Measurements from ENCODE around the gene SCRN1.

The SCRN1 gene

DNA sequence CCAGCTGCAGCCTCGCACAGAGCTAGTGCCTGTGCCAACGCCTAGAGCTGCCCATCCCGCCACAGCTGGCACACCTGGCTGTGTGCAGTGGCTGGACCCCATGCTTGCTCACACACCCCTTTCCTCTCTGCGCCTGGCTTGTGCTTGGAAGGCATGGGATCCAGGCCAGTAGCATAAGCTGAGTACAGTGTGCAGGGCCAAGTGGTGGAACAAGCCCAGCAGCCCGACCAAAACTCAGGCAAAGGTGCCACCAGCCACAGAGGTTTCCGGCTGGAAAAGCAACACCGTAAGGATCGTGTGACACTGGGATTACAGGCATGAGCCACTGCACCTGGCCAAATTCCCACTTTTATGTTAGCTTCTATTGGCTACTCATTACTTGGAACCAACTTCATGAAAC is 38.4 kb downstream of the SCRN1 start:
- no peak overlapping the region for H3K4me3 ChIP-seq (replicated peaks; ENCODE audit: low read depth, low read length)
- no peak for DNase-seq (ENCODE audit: low read depth)
- TF ChIP-seq, protein P1, sequence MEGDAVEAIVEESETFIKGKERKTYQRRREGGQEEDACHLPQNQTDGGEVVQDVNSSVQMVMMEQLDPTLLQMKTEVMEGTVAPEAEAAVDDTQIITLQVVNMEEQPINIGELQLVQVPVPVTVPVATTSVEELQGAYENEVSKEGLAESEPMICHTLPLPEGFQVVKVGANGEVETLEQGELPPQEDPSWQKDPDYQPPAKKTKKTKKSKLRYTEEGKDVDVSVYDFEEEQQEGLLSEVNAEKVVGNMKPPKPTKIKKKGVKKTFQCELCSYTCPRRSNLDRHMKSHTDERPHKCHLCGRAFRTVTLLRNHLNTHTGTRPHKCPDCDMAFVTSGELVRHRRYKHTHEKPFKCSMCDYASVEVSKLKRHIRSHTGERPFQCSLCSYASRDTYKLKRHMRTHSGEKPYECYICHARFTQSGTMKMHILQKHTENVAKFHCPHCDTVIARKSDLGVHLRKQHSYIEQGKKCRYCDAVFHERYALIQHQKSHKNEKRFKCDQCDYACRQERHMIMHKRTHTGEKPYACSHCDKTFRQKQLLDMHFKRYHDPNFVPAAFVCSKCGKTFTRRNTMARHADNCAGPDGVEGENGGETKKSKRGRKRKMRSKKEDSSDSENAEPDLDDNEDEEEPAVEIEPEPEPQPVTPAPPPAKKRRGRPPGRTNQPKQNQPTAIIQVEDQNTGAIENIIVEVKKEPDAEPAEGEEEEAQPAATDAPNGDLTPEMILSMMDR (IDR thresholded peaks at IDR 0.05; ENCODE audit: low read length, missing control alignments), result no peak

DNA sequence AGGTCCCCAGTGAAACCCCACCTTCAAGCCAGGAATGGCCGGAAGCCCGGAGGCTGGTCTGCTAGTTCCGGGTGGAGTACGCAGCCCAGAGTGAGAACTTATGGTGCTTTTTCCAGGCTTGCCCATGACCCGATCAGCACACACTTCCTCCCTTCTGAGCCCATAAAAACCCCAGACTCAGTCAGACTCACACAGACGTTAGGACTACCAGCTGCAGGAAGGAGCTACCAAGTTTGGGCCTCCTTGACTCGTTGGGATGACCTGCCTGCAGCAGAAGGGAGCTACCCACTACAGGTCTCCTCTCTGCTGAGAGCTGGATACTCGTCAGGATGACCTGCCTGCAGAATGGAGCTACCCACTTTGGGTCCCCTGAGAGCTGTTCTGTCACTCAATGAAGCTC is 39.1 kb downstream of the SCRN1 start:
- DNase-seq (ENCODE audit: low read depth), result no peak
- TF ChIP-seq, protein P1 (IDR thresholded peaks at IDR 0.05; ENCODE audit: low read length, missing control alignments), result no peak
- no peak overlapping the region for H3K4me3 ChIP-seq (replicated peaks; ENCODE audit: low read depth, low read length)

DNA sequence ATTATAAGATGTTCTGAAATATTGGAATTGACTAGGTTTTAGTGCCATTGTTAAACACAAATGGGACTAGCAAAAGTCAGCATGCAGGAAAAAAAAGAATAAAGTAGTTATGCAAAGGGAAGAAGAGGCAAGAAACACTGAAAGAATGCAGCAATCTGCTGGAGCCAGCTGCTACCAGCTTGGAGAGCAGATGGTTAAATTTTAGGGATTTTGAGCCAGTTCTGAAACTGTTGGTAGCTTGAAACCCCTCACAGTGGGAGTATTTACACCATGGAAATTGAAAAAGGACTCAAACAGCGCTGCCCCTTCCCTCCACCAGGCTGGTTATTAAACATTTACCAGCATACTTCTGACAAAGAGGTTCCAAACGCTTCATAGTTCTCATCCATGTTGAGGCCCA is 41.0 kb downstream of the SCRN1 start:
- DNase-seq (ENCODE audit: low read depth), result no peak
- H3K4me3 ChIP-seq (replicated peaks; ENCODE audit: low read depth, low read length), result no peak overlapping the region
- TF ChIP-seq, protein P1 (IDR thresholded peaks at IDR 0.05; ENCODE audit: low read length, missing control alignments), result no peak

- H3K4me3 ChIP-seq (replicated peaks; ENCODE audit: low read depth, low read length), result no peak overlapping the region
- TF ChIP-seq, protein P1 (IDR thresholded peaks at IDR 0.05; ENCODE audit: low read length, missing control alignments), result peak; percentile 43
- peak; percentile 54 for DNase-seq (ENCODE audit: low read depth)
Observed at GRCh38 chr7:29946428-29947186, 43.0 kb downstream of the SCRN1 start.

DNA sequence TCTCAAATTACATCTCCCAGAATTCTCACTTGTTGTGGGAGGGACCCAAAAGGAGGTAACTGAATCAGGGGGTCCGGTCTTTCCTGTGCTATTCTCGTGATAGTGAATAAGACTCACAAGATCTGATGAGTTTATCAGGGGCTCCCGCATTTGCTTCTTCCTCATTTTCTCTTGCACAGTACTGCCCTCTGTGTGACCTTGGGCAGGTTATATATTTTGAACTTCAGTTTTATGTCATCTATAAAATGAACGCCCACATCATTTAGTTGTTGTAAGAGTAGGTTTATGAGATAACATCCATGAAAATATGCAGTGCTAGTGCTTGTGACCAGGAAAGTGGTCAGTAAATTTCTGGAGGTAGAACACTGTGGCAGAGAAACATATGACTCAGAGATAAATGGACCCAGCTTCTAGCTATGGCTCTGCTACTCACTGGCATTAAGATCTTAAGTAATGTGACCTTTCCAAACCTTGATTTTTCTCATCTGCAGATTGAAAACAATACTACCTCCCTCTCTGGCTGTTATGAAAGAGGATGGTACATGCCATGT is 44.3 kb downstream of the SCRN1 start:
- no peak overlapping the region for H3K4me3 ChIP-seq (replicated peaks; ENCODE audit: low read depth, low read length)
- TF ChIP-seq, protein P1 (IDR thresholded peaks at IDR 0.05; ENCODE audit: low read length, missing control alignments), result no peak
- DNase-seq (ENCODE audit: low read depth), result no peak

DNA sequence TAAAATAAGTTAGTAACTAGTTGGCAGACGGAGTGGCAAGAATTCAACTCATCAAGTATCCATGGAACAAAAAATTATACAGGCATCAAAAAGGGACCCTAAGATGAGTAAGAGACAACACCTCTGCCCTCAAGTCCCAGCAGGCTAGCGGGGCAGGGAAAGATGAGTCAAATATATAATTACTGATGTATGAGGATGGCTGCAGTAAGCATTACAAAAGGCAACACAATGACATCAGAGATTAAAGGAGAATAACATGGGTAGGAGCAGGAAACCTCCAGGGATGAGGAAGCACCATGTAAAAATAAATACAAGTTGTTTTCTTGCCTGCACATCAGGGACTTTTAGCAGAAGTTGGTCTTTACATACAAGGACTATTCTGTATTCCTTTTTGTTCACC is 49.4 kb downstream of the SCRN1 start:
- TF ChIP-seq, protein P1 (IDR thresholded peaks at IDR 0.05; ENCODE audit: low read length, missing control alignments), result no peak
- DNase-seq (ENCODE audit: low read depth), result no peak
- no peak overlapping the region for H3K4me3 ChIP-seq (replicated peaks; ENCODE audit: low read depth, low read length)

GRCh38 chr7:29937132-29937531 is 52.5 kb downstream of the SCRN1 start:
- no peak for DNase-seq (ENCODE audit: low read depth)
- no peak overlapping the region for H3K4me3 ChIP-seq (replicated peaks; ENCODE audit: low read depth, low read length)
- TF ChIP-seq, protein P1 (IDR thresholded peaks at IDR 0.05; ENCODE audit: low read length, missing control alignments), result no peak

All from fibroblast of pulmonary artery (primary cell).